IPS-NIHi11 (cell line): ENCODE data around the gene GPR15LG.

Source experiments
- DNase-seq: peaks from one replicate; pipeline ENCODE4 v3.0.0; 2012; ENCODE audit warnings: mixed read lengths, low spot score

The GPR15LG gene

DNA sequence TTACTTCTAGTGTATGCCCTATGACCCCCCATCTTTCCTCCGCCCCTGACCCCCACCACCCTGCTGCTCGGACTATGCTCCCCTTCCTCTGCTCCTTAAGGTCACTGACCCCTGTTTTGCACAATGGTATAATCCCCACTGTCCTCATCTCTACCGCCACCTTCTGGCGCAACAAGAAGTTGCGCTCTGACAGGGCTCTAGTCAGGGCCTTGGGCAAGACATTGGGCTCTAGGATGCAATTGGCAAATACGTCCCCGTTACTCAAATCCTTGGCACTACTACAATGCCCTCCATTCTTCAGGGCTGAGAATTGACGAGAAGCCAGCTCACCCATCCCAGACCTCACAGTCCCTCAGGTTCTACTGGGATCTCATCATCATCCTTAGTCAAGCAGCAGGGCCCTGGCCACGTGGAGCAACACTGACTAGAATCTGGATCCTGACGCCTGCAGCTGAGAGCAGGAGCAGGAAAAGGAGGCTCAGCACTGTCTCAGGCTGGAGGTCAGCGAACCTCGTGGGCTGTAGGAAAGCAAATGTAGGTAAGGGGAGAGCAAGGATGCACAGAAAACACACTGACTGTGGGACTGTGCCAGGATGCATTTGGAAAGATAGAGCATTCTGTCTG, 41.1 kb downstream of the GPR15LG start:
- DNase-seq = peak; percentile 75

DNA sequence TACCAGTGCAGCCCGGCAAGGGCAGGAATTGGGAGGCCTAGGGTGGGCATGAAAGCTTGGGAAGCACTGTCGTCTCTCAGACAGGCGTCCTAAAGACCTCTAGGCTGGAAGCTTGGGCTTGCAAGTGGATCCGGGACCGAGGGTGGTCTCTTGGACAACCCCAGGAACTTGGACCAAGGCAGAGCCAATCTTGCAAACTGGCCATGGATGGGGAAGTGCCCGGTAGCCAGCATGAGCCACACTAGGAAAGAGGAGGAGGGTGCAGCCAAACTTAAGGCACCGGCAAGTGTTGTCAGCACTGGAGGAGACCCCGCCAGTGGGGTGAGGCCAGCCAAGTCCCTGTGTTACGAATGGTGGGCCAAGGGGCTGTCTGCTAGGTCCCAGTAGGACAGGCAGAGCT, 43.2 kb downstream of the GPR15LG start:
- DNase-seq = no peak

DNA sequence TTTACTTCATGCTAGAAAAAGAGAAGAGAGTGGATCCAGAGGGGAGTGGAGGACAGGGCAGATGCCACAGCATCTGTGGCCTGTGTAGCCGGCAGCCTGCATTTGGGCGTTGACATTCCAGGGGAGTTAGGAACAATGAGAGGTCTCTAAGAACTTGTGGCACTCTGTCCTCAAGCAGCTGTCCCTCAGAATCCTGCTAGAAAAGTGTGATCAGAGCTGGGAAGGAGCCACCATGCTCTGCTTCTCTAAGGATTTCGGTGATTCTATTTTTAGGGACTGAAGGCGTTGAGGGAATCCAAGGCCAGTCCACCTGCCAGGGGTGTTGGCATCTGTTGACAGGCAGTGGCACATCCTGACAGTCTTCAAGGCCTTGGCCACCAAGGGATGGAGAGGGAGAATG, 44.1 kb downstream of the GPR15LG start:
- no peak for DNase-seq

DNA sequence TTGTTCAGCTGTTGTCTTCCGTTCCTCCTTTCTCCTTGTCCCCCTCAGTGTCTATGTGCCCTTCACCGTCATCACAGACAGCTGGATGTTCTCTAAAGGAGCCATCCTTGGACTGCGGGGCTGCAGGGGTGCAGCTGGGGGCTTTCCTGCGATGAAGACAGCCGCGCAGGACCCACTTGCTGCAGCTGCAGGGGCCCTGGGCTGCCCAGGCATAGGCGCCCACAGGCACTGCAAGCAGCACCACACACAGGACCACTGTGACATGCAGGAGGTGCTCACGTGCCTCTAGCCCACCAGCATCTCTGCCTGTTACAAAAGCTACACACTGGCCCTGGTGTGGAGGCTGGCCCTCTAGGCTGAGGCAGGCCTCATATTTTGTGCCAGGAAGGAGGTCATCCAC, 48.3 kb downstream of the GPR15LG start:
- no peak for DNase-seq

DNA sequence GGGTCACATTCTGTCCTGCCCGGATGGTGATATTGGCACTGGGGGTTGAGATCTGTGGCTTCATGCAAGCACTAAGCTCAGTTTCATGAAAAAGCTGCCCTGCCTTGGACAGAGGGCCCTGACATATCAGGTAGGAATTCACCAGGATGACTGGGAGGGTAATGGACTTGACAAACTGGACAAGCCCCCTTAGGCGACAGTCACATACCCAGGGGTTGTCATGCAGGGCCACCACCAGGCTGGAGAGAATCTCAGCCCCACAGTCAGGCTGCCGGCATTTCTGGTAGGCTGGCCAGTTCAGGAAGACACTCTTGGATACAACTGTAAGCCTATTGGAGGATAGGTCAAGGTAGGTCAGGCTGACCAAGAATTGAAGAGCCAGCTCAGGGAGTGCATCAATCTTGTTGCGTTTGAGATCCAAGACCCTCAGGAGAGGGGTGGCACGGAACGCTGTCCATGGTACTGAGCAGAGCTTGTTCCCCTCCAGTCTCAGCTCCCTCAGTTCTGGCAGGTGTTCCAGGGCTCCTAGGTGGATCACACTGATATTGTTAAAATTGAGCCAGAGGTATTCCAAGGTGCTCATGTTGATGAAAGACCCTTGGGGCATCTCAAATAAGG, 50.9 kb downstream of the GPR15LG start:
- DNase-seq = peak; percentile 76

DNA sequence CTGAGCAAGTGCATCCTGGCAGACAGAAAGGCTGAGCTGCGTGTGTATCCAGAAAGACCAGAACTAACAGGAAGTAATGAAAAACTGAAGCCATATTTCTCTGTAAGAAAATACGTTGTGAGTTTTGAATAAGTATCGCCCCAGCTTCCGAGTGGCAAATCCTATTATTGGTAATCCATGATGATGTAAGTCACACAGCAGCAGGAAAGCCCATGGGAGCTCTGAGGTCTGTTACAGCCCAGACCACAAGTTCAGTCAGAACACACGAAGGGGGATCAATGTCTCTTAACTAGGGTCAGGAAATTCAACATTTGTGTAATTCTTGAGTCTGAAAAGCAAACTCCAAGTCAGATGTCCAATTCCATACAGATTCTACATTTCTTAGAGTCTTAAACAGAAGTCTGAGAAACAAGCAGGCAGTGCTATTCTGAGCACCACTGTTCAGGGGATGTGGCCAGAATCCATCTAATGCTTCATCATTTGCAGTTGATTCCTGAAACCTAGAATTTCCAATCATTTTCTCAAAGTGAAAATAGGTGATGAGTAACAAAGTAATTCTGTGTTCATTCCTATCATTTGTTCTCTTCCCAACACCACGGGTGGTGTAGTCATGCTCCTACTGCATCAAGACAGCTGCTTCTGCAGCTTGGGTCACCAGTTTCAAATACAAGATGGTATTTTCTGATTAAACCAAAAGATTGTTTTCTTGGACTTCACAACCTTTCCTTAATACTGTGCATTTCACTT, 52.0 kb downstream of the GPR15LG start, which contains the start of gene LRIT2:
Gene LRIT2 (minus strand): TSS at position 118 of the 747 bp plus-strand sequence. CDS start 24 bp downstream, at position 94.
- DNase-seq = no peak

DNA sequence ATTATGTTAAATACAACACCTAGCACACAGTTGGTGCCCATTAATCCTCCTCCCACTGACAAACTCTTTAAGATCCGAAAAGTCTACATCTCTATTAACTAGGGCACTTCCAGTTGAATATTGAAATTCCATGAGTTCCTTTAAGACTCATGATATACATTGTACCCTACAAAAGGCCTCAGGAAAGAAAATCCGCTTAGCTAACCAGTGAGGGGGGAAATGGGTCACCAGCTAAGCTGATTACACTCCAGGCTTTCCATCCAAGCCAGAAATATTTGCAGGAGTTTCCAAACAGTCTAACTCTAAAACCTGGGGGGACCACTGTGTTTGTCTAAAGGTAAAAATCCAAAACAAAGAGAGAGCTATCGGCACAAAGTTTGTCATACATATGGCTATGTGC, 53.0 kb downstream of the GPR15LG start:
- no peak for DNase-seq

DNA sequence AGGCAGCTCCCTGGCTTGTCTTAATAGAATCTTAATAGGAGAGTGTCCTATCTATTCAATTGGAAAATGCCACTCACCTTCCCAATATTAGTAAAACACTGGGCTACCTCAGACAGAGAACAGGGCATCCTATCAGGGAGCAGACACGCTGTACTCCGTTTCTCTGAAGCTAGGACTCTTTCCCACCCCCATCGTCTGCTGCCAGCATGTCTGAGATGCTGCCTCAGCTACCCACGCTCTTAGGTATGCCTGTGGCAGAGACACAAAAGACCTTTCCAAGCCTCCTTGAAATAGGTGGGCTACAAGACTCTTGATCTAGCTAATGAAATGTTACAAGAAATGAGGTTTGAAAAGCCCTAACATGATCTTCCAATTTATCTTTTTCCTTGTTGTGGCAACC, 54.2 kb downstream of the GPR15LG start:
- no peak for DNase-seq

DNA sequence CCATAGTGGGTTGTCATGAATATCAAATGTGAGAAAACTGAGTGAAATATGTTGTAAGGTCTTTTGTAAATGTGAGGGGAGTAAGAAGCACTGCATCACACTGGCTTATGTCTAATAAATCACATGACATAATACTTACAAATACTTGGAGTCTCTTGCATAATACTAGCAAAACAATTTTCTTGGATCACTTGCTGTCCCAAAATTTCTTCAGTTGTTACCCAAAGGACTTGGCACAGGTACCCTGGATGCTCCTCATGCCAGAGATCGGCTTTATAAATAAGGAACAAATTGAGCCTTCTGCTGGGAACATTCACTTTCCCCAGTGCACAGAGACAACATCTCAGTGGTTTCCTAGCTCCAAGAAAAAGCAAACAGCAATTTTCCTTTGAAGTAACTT, 56.8 kb downstream of the GPR15LG start:
- DNase-seq = no peak

DNA sequence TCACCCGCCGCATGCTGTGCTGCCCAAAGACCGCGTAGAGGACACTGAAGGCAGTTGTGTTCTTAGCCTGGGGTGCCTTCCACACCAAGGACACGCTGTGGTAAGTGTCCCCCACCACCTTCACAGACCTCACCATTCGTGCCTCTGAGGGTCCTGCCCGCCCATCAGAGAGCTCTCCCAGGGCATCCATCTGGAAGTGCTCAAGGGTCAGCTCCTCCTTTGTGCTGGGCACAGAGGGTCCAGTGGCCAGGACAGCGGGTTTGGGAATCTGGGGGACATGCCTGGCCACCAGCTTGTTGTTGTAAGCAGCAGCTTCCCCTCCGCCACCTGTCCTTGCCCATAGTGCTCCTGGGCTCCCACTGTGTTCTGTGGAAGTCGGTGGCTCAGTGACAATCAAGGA, 58.8 kb downstream of the GPR15LG start:
- DNase-seq = no peak

DNA sequence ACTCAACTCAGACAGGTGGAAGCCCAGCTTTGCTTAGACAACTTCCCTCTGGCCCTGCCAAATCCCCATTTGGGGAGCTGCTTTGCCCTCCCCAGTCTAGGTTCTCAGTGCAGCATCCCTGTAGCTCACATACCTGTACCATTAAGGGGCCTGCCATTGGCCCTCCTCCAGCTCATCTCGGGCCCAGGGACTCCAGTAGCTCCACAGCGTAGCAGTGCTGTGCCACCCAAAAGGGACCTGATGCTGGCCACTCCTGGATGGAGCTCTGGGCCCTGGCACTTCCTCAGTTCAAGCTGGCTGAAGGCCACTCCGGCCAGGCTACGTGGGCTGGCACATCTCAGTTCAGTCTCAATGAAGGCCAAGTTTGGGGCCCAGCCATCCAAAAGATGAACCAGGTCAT, 60.3 kb downstream of the GPR15LG start:
- no peak for DNase-seq

DNA sequence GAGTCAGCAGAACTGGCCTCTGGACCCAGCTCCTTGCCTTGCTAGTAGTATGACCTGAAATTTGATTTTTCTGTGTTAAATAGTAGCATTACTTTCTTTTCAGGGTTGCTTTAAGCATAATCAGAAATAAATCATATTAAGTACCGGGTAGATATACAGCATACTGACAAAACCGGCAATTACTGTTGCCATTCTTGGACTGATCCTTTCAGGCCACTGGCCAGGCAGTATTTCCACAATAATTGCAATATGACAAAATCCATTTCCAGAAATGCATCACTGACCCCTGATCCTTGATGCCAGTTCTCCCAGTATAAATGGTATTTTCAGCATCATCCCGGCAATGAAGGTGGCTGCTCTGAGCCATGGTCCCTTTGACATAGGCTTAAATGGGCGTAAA, 60.9 kb downstream of the GPR15LG start:
- DNase-seq = no peak
